ENCODE measurements around the gene CARD18. TPM values are rescaled to one million over a fixed set of nuclear protein-coding genes. Genes with fewer than 3 reads are reported as not detected.

Gene CARD18
- total RNA-seq, 2 donors from 2014 or later: not detected

DNA sequence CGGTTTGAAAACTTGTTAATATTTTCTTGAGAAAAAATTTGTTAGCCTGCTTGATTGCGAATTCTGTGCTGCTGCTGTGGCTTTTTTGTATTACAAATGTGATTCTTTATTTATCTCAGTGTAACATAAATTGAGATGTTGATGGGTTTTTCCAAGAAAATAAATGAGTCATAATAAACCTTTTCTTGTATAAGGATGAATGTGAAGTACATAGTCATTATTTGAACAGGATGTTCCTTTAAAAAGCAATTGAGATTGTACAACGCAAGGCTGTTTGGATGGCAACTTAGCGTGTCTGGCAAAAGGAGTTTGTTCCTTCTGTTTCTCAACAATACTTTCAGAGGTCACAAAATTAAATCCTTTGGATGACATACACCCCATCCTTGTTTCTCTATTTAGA lies 24.6 kb upstream of the CARD18 start:
- Mint-ChIP-seq H3K9me3 (no peaks in the 10 kb centered on the region), H3K36me3 (ENCODE audit: low read depth) (no peaks in the 10 kb centered on the region), H3K4me1 (no peaks in the 10 kb centered on the region), H3K27ac (no peak overlapping the region), H3K27me3 (ENCODE audit: insufficient read depth) (no peaks in the 10 kb centered on the region), H3K4me3 (no peak overlapping the region)
- TF ChIP-seq CTCF (conservative IDR thresholded peaks at IDR 0.05): no peak
- DNase-seq: no peak
- Histone ChIP-seq H3K4me1 (ENCODE audit: control insufficient read depth, insufficient read depth, low read length) (no peaks in the 10 kb centered on the region), H3K27me3 (ENCODE audit: control insufficient read depth, insufficient read depth, low read length, poor library complexity, severe bottlenecking) (no peaks in the 10 kb centered on the region), H3K27ac (ENCODE audit: low read depth, low read length) (no peak overlapping the region), H3K4me3 (ENCODE audit: low read length) (no peak overlapping the region), H3K9ac (ENCODE audit: extremely low read depth, low read length, poor library complexity, severe bottlenecking) (no peak overlapping the region), H3K9me3 (ENCODE audit: control insufficient read depth, low read length) (no peaks in the 10 kb centered on the region), H3K36me3 (ENCODE audit: control insufficient read depth, insufficient read depth, low read length) (no peaks in the 10 kb centered on the region)
- WGBS, 2 experiments (ENCODE audit: insufficient coverage in 1 of 2, insufficient read length in 1 of 2): 92 to 94% methylated on average over 3 to 4 of the region's 4 CpGs

- WGBS, 2 experiments (ENCODE audit: insufficient coverage in 1 of 2, insufficient read length in 1 of 2): 56 to 88% methylated on average over 1 of the region's 1 CpG
- no peak overlapping the region for H3K4me3 ChIP-seq (ENCODE audit: low read length)
- no peak overlapping the region for H3K4me3 Mint-ChIP-seq
Measured at GRCh38 chr11:105162506-105162905, 22.9 kb upstream of the CARD18 start.

DNA sequence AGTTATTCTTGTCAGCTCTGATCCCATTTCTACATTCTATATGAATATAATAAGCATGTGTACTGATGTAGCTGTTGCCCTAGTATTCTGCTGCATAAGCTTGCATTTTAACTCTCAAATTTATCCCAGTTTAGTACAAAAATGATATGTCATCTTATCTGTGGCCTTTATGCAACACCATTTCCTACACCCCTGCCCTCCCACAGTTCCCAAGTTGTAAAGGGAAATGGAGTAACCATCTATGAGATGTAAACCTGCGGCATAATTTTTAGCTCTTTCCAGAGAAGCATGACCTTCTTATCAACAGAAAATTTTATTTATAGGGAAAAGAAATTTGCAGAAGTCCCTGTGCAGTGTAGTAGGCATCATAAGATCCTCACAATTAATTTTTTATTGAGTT lies 18.9 kb upstream of the CARD18 start:
- Mint-ChIP-seq H3K27ac (no peak overlapping the region), H3K27me3 (ENCODE audit: insufficient read depth) (no peaks in the 10 kb centered on the region), H3K4me1 (peaks cover 8% of the 10 kb centered on the region), H3K9me3 (no peaks in the 10 kb centered on the region), H3K36me3 (ENCODE audit: low read depth) (no peaks in the 10 kb centered on the region), H3K4me3 (no peak overlapping the region)
- no peak for TF ChIP-seq CTCF (conservative IDR thresholded peaks at IDR 0.05)
- Histone ChIP-seq H3K27me3 (ENCODE audit: control insufficient read depth, insufficient read depth, low read length, poor library complexity, severe bottlenecking) (no peaks in the 10 kb centered on the region), H3K4me3 (ENCODE audit: low read length) (no peak overlapping the region), H3K36me3 (ENCODE audit: control insufficient read depth, insufficient read depth, low read length) (no peaks in the 10 kb centered on the region), H3K27ac (ENCODE audit: low read depth, low read length) (no peak overlapping the region), H3K9ac (ENCODE audit: extremely low read depth, low read length, poor library complexity, severe bottlenecking) (no peak overlapping the region), H3K9me3 (ENCODE audit: control insufficient read depth, low read length) (no peaks in the 10 kb centered on the region), H3K4me1 (ENCODE audit: control insufficient read depth, insufficient read depth, low read length) (no peaks in the 10 kb centered on the region)
- 78 to 100% methylated on average over 1 of the region's 1 CpG for WGBS, 2 experiments (ENCODE audit: insufficient coverage in 1 of 2, insufficient read length in 1 of 2)
- no peak for DNase-seq

More at GRCh38 chr11:105162506-105162905, 22.9 kb upstream of the CARD18 start:
- H3K36me3 Mint-ChIP-seq (ENCODE audit: low read depth): no peaks in the 10 kb centered on the region
- no peak for TF ChIP-seq CTCF (conservative IDR thresholded peaks at IDR 0.05)
- H3K9me3 Mint-ChIP-seq: no peaks in the 10 kb centered on the region
- DNase-seq: no peak
- Histone ChIP-seq H3K36me3 (ENCODE audit: control insufficient read depth, insufficient read depth, low read length) (no peaks in the 10 kb centered on the region), H3K4me1 (ENCODE audit: control insufficient read depth, insufficient read depth, low read length) (no peaks in the 10 kb centered on the region), H3K9me3 (ENCODE audit: control insufficient read depth, low read length) (no peaks in the 10 kb centered on the region), H3K27ac (ENCODE audit: low read depth, low read length) (no peak overlapping the region), H3K9ac (ENCODE audit: extremely low read depth, low read length, poor library complexity, severe bottlenecking) (no peak overlapping the region), H3K27me3 (ENCODE audit: control insufficient read depth, insufficient read depth, low read length, poor library complexity, severe bottlenecking) (no peaks in the 10 kb centered on the region)
- no peaks in the 10 kb centered on the region for H3K27me3 Mint-ChIP-seq (ENCODE audit: insufficient read depth)
- H3K4me1 Mint-ChIP-seq: no peaks in the 10 kb centered on the region
- H3K27ac Mint-ChIP-seq: no peak overlapping the region
